ENCODE data around the gene COA5. TPM values are rescaled to one million over a fixed set of nuclear protein-coding genes. Genes with fewer than 3 reads are reported as not detected.
A peak's percentile ranks its signal among the peaks of the same experiment; 100 is the strongest.

The COA5 gene
- polyA plus RNA-seq, 4 donors = 29.7 to 57.5 (median 36.8) TPM

DNA sequence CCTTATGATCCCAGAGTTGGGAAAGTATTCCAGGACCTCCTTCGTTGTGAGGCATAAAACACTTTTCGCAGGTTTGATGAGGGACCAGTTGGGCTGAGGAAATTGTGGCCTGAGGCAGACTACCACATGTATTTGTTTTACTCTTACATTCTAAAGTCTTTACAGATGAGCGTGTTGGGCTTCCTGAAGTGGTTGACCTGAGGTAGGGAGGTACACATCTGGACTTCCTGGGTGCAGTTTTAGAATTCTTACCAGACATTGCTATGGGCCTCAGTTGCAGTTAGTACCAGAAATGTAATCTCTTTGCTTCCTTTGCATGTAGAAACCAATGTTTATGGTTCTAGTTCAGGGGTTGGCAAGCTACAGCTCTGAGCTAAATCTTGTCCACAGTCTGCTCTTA is 48.7 kb downstream of the COA5 start:
- no peak overlapping the region for H3K4me3 ChIP-seq (ENCODE audit: low read depth in 1 of 3, low read length in 3 of 3)
- H3K4me1 ChIP-seq (ENCODE audit: control insufficient read depth in 3 of 3, insufficient read depth in 2 of 3, low read depth in 1 of 3, low read length in 2 of 3) = no peaks in the 10 kb centered on the region
- peak overlapping the region in 1 of 3 donors; percentile 18 for H3K27ac ChIP-seq (ENCODE audit: low read depth in 1 of 3, low read length in 2 of 3)
- 66 to 90% (median 75%) methylated on average over 3 of the region's 3 CpGs for WGBS, 3 donors
- H3K36me3 ChIP-seq (ENCODE audit: control insufficient read depth in 3 of 3, insufficient read depth in 2 of 3, low read depth in 1 of 3, low read length in 3 of 3) = peaks cover 0 to 36% (median 0%) of the 10 kb centered on the region in 3 donors
- FAIRE-seq = no peak
- H3K9me3 ChIP-seq (ENCODE audit: control insufficient read depth in 2 of 2, insufficient read depth in 1 of 2, low read depth in 1 of 2, low read length in 1 of 2) = no peaks in the 10 kb centered on the region
- no peak for DNase-seq
- H3K27me3 ChIP-seq (ENCODE audit: control insufficient read depth in 3 of 3, insufficient read depth in 3 of 3, low read length in 3 of 3) = no peaks in the 10 kb centered on the region

DNA sequence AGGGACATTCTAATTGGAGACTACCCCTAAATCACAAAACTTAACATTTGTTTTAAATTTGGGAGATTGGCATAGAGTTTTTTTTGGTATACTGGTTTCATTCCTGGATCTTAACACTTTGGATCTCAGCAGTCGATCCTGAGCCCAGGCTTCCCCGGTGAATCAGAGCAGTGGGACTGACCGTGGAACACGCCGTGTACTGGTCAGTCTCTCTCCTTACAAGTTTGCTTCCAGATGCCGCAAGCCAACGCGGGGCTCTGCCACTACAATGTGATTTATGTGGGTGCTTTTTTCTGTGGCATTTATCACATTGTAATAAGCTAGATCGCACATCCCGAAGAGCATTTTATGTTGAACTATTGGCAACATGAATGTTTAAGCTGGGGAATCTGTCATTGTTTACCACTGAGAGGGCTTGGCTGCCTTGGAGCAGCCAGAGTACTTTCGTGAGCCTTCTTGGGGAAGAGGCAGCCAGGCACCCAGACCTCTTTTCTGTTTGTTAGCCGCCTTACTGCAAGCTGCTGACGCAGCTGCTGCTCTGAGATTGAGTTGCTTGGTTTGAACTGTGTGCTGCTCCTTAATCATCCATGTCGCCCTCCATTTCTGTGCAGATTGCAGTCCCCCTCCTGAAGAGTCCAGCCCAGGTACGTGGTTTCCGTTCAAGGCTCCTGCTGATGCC is 49.3 kb downstream of the COA5 start:
- peaks cover 0 to 36% (median 0%) of the 10 kb centered on the region in 3 donors for H3K36me3 ChIP-seq (ENCODE audit: control insufficient read depth in 3 of 3, insufficient read depth in 2 of 3, low read depth in 1 of 3, low read length in 3 of 3)
- no peak overlapping the region for H3K4me3 ChIP-seq (ENCODE audit: low read depth in 1 of 3, low read length in 3 of 3)
- H3K9me3 ChIP-seq (ENCODE audit: control insufficient read depth in 2 of 2, insufficient read depth in 1 of 2, low read depth in 1 of 2, low read length in 1 of 2) = no peaks in the 10 kb centered on the region
- H3K27me3 ChIP-seq (ENCODE audit: control insufficient read depth in 3 of 3, insufficient read depth in 3 of 3, low read length in 3 of 3) = no peaks in the 10 kb centered on the region
- DNase-seq (no peak), FAIRE-seq (no peak)
- H3K4me1 ChIP-seq (ENCODE audit: control insufficient read depth in 3 of 3, insufficient read depth in 2 of 3, low read depth in 1 of 3, low read length in 2 of 3) = no peaks in the 10 kb centered on the region
- H3K27ac ChIP-seq (ENCODE audit: low read depth in 1 of 3, low read length in 2 of 3) = peak overlapping the region in 1 of 3 donors; percentile 18
- 82 to 96% (median 88%) methylated on average over 16 of the region's 16 CpGs for WGBS, 3 donors

- FAIRE-seq (no peak), DNase-seq (no peak)
- no peaks in the 10 kb centered on the region for H3K27me3 ChIP-seq (ENCODE audit: control insufficient read depth in 3 of 3, insufficient read depth in 3 of 3, low read length in 3 of 3)
- peaks cover 3 to 41% (median 4%) of the 10 kb centered on the region in 3 donors for H3K36me3 ChIP-seq (ENCODE audit: control insufficient read depth in 3 of 3, insufficient read depth in 2 of 3, low read depth in 1 of 3, low read length in 3 of 3)
- no peaks in the 10 kb centered on the region for H3K4me1 ChIP-seq (ENCODE audit: control insufficient read depth in 3 of 3, insufficient read depth in 2 of 3, low read depth in 1 of 3, low read length in 2 of 3)
- WGBS, 3 donors = 78 to 88% (median 82%) methylated on average over 5 of the region's 5 CpGs
- no peak overlapping the region for H3K4me3 ChIP-seq (ENCODE audit: low read depth in 1 of 3, low read length in 3 of 3)
- H3K27ac ChIP-seq (ENCODE audit: low read depth in 1 of 3, low read length in 2 of 3) = no peak overlapping the region
- no peaks in the 10 kb centered on the region for H3K9me3 ChIP-seq (ENCODE audit: control insufficient read depth in 2 of 2, insufficient read depth in 1 of 2, low read depth in 1 of 2, low read length in 1 of 2)
Observed at GRCh38 chr2:98556344-98557033, 51.8 kb downstream of the COA5 start.

DNA sequence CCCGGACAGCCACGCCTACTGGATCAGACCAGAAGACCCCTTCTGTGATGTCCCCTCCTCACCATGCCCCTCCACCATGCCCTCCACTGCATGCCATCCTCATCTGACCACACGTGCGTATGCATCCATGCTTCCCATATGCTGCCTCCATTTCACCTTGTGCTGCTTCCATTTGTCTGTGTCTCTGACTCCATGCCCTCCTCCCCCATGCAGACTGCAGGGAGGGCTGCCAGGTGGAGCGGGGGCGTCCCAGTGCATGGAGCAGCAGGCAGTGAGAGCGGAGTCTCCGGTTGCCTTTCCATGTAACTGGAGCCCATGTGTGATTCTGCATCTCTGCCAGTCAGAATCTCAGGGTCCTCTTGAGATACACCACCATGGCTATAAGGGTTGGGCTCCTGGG is 52.6 kb downstream of the COA5 start:
- DNase-seq (no peak), FAIRE-seq (no peak)
- no peak overlapping the region for H3K27ac ChIP-seq (ENCODE audit: low read depth in 1 of 3, low read length in 2 of 3)
- no peak overlapping the region for H3K4me3 ChIP-seq (ENCODE audit: low read depth in 1 of 3, low read length in 3 of 3)
- no peaks in the 10 kb centered on the region for H3K4me1 ChIP-seq (ENCODE audit: control insufficient read depth in 3 of 3, insufficient read depth in 2 of 3, low read depth in 1 of 3, low read length in 2 of 3)
- peaks cover 3 to 40% (median 4%) of the 10 kb centered on the region in 3 donors for H3K36me3 ChIP-seq (ENCODE audit: control insufficient read depth in 3 of 3, insufficient read depth in 2 of 3, low read depth in 1 of 3, low read length in 3 of 3)
- no peaks in the 10 kb centered on the region for H3K27me3 ChIP-seq (ENCODE audit: control insufficient read depth in 3 of 3, insufficient read depth in 3 of 3, low read length in 3 of 3)
- H3K9me3 ChIP-seq (ENCODE audit: control insufficient read depth in 2 of 2, insufficient read depth in 1 of 2, low read depth in 1 of 2, low read length in 1 of 2) = no peaks in the 10 kb centered on the region
- 93 to 95% (median 94%) methylated on average over 8 of the region's 8 CpGs for WGBS, 3 donors

DNA sequence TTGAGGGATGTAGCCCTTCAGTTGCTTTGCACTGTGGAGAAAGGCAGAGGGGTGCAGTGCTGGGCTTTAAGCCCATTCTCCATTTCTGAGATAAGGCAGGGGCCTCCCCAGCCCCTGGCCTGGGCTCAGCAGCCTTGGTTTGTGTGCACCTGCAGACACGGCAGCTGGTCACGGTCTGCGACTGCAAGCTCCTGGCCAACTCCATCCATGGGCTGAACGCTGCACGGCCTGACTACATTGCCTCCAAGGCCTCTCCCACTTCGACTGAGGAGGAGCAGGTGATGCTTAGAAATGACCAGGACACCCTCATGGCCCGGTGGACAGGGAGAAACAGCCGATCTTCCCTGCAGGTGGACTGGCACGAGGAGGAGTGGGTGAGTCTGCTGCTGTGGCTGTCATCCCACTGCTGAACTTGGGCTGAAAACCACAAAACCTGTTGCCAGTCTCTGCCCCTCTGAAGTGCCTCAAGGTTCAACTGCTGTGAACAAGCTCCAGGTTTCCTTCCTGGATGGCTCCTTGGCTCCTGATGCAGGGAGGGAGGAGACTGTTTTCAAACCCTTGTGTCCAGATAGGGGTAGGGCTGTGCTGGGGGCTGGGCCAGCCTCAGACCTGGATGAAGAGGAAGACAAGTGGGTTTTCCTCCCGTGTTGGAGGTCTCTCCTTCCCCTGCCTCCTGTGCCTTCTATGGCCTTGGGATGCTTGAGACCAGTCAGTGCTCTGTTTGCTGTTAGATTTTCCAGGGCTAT is 54.0 kb downstream of the COA5 start:
- Histone ChIP-seq H3K4me3 (ENCODE audit: low read depth in 1 of 3, low read length in 3 of 3) (no peak overlapping the region), H3K36me3 (ENCODE audit: control insufficient read depth in 3 of 3, insufficient read depth in 2 of 3, low read depth in 1 of 3, low read length in 3 of 3) (peaks cover 4 to 42% (median 6%) of the 10 kb centered on the region in 3 donors), H3K4me1 (ENCODE audit: control insufficient read depth in 3 of 3, insufficient read depth in 2 of 3, low read depth in 1 of 3, low read length in 2 of 3) (no peaks in the 10 kb centered on the region), H3K27me3 (ENCODE audit: control insufficient read depth in 3 of 3, insufficient read depth in 3 of 3, low read length in 3 of 3) (no peaks in the 10 kb centered on the region), H3K9me3 (ENCODE audit: control insufficient read depth in 2 of 2, insufficient read depth in 1 of 2, low read depth in 1 of 2, low read length in 1 of 2) (no peaks in the 10 kb centered on the region), H3K27ac (ENCODE audit: low read depth in 1 of 3, low read length in 2 of 3) (no peak overlapping the region)
- WGBS, 3 donors = 85 to 92% (median 86%) methylated on average over 10 of the region's 10 CpGs
- FAIRE-seq (no peak), DNase-seq (no peak)

- FAIRE-seq (no peak), DNase-seq (no peak)
- Histone ChIP-seq H3K27me3 (ENCODE audit: control insufficient read depth in 3 of 3, insufficient read depth in 3 of 3, low read length in 3 of 3) (no peaks in the 10 kb centered on the region), H3K36me3 (ENCODE audit: control insufficient read depth in 3 of 3, insufficient read depth in 2 of 3, low read depth in 1 of 3, low read length in 3 of 3) (peaks cover 4 to 49% (median 6%) of the 10 kb centered on the region in 3 donors), H3K4me1 (ENCODE audit: control insufficient read depth in 3 of 3, insufficient read depth in 2 of 3, low read depth in 1 of 3, low read length in 2 of 3) (no peaks in the 10 kb centered on the region), H3K4me3 (ENCODE audit: low read depth in 1 of 3, low read length in 3 of 3) (no peak overlapping the region), H3K9me3 (ENCODE audit: control insufficient read depth in 2 of 2, insufficient read depth in 1 of 2, low read depth in 1 of 2, low read length in 1 of 2) (no peaks in the 10 kb centered on the region), H3K27ac (ENCODE audit: low read depth in 1 of 3, low read length in 2 of 3) (no peak overlapping the region)
- 97 to 99% (median 99%) methylated on average over 7 of the region's 7 CpGs for WGBS, 3 donors
Observed at GRCh38 chr2:98552499-98553179, 55.7 kb downstream of the COA5 start.

DNA sequence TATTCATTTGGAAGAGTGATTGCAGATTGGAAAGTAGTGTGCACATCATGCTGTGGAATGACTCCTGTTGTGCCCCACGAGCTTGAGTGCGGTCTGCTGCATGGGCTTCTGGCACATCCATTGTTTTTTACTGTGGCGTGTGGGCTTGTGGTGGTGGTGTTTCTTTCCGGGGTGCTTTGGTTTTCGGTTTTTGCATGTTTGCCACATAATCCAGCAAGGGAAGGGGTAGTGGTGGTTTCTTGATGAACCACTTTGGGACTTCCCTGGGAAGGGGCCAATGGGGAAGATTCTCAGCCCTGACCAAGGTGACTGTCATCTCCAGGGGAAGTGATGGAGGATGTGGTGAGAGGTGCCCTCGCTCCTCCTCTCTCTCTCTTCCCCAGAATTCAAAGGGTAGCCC is 57.0 kb downstream of the COA5 start:
- no peak for DNase-seq
- no peaks in the 10 kb centered on the region for H3K27me3 ChIP-seq (ENCODE audit: control insufficient read depth in 3 of 3, insufficient read depth in 3 of 3, low read length in 3 of 3)
- H3K9me3 ChIP-seq (ENCODE audit: control insufficient read depth in 2 of 2, insufficient read depth in 1 of 2, low read depth in 1 of 2, low read length in 1 of 2) = no peaks in the 10 kb centered on the region
- H3K4me1 ChIP-seq (ENCODE audit: control insufficient read depth in 3 of 3, insufficient read depth in 2 of 3, low read depth in 1 of 3, low read length in 2 of 3) = no peaks in the 10 kb centered on the region
- no peak for FAIRE-seq
- H3K4me3 ChIP-seq (ENCODE audit: low read depth in 1 of 3, low read length in 3 of 3) = no peak overlapping the region
- 72 to 91% (median 77%) methylated on average over 6 of the region's 6 CpGs for WGBS, 3 donors
- H3K27ac ChIP-seq (ENCODE audit: low read depth in 1 of 3, low read length in 2 of 3) = no peak overlapping the region
- peaks cover 4 to 58% (median 6%) of the 10 kb centered on the region in 3 donors for H3K36me3 ChIP-seq (ENCODE audit: control insufficient read depth in 3 of 3, insufficient read depth in 2 of 3, low read depth in 1 of 3, low read length in 3 of 3)

- FAIRE-seq = no peak
- H3K36me3 ChIP-seq (ENCODE audit: control insufficient read depth in 3 of 3, insufficient read depth in 2 of 3, low read depth in 1 of 3, low read length in 3 of 3) = peaks cover 4 to 60% (median 6%) of the 10 kb centered on the region in 3 donors
- 80 to 92% (median 88%) methylated on average over 4 of the region's 4 CpGs for WGBS, 3 donors
Observed at GRCh38 chr2:98550165-98550564, 58.1 kb downstream of the COA5 start.

More at GRCh38 chr2:98550165-98550564, 58.1 kb downstream of the COA5 start:
- H3K4me1 ChIP-seq (ENCODE audit: control insufficient read depth in 3 of 3, insufficient read depth in 2 of 3, low read depth in 1 of 3, low read length in 2 of 3) = no peaks in the 10 kb centered on the region
- no peaks in the 10 kb centered on the region for H3K9me3 ChIP-seq (ENCODE audit: control insufficient read depth in 2 of 2, insufficient read depth in 1 of 2, low read depth in 1 of 2, low read length in 1 of 2)
- H3K4me3 ChIP-seq (ENCODE audit: low read depth in 1 of 3, low read length in 3 of 3) = no peak overlapping the region
- H3K27ac ChIP-seq (ENCODE audit: low read depth in 1 of 3, low read length in 2 of 3) = no peak overlapping the region
- H3K27me3 ChIP-seq (ENCODE audit: control insufficient read depth in 3 of 3, insufficient read depth in 3 of 3, low read length in 3 of 3) = no peaks in the 10 kb centered on the region
- DNase-seq = no peak

Measured in small intestine (tissue), 7 donors.